Adipose tissue (tissue), 3 donors: ENCODE measurements around the gene COX19. TPM values are rescaled to one million over a fixed set of nuclear protein-coding genes. Genes with fewer than 3 reads are reported as not detected.
"Not testable (repeated sequence)": the region's sequence is repeated elsewhere in the genome, so short reads cannot be mapped to it uniquely, and the experiment has no call there.

Experiments used
- H3K27ac ChIP-seq: one replicate; pipeline ENCODE4 v1.5.1; 2013; ENCODE audit warnings: low read depth, low read length
- WGBS, 3 donors: extraction: QIAGEN DNeasy Blood & Tissue Kit; methylation state at CpG; one replicate each; pipeline ENCODE4 v1.1.7; 2013; 5-methylcytosine and 5-hydroxymethylcytosine counted together
- polyA plus RNA-seq, 3 donors: library from polyadenylated mRNA; stranded (reverse); fragments of 200-250 nt; gene quantifications; one replicate each; pipeline ENCODE4 v1.2.3, GENCODE V29; 2013
- donor health status: healthy with polysubstance abuse.
- donor health status: Bipolar disorder and iron deficiency.
- donor health status: healthy.

Gene COX19
- polyA plus RNA-seq, 3 donors = 3.7 to 5.1 (median 4.8) TPM

GRCh38 chr7:938546-939185 is 36.7 kb downstream of the COX19 start:
- WGBS, 3 donors = 93 to 97% (median 95%) methylated on average over 27 of the region's 27 CpGs
- H3K27ac ChIP-seq = no peak overlapping the region

DNA sequence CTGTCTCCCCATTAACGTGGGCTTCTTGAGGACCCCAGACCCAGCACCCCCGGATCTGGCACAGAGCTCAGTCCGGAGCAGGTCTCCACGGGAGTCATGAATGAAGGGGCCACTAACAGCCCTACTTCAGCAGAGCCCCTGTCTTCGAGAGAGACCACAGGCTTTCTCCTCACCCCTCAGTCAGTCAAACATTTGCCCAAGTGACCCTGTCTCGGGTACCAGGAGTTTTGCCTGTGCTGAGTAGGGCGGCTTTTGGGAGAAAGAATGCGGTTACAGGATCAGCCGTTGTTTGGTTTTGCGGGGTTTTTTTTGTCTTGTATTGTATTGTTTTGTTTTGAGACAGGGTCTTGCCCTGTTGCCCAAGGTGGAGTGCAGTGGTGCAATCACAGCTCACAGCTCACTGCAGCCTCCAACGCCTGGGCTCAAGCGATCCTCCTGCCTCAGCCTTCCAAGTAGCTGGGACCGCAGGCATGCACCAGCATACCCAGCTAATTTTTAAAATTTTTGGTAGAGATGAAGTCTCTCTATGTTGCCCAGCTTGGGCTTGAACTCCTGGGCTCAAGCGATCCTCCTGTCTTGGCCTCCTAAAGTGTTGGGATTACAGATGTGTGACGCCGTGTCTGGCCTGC is 37.4 kb downstream of the COX19 start:
- 87 to 92% (median 90%) methylated on average over 16 of the region's 16 CpGs for WGBS, 3 donors
- no peak overlapping the region for H3K27ac ChIP-seq

- 74 to 87% (median 82%) methylated on average over 22 of the region's 22 CpGs for whole genome bisulfite sequencing, 3 donors
- H3K27ac ChIP-seq = no peak overlapping the region
These were observed 38.8 kb downstream of the COX19 start for GRCh38 chr7:936386-937054.

GRCh38 chr7:935874-936385 is 39.4 kb downstream of the COX19 start:
- 91 to 94% (median 92%) methylated on average over 27 to 28 of the region's 28 CpGs for WGBS, 3 donors
- no peak overlapping the region for H3K27ac ChIP-seq

DNA sequence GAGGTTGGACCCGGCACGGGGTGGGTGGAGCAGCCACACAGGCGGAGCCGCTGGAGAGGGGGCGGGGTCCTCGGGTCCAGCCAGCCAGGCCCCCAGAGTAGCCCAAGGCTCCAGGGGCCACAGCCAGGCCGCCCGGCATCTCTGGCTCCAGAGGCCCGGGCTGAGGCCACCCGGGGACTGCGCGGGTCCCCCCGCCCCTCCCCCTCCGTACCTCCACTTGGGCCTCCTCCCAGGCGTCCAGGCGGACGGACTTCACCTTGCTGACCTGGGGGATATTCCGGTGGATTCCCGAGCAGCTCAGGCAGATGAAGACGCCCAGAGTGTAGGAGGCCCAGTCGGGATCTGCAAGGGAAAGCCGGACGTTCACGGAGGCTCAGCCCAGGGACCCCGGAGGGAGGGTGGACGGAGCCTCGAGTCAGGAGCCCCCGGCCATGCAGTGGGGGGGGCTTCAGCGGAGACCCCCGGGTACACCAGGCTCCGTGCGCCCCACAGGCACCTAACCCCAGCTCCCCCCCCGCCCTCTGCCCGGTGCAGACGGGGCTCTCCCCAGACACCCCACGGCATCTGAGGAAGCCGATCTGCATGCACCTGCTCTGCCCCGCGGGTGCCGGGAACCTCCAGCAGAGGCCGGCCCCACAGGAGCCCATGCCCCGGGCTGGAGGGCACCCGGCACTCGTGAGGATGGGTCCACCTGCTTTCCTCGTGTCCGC is 40.0 kb downstream of the COX19 start:
- 79 to 86% (median 85%) methylated on average over 36 to 46 of the region's 46 CpGs for WGBS, 3 donors

GRCh38 chr7:934469-935163 is 40.7 kb downstream of the COX19 start:
- WGBS, 3 donors = 82 to 88% (median 84%) methylated on average over 31 to 34 of the region's 34 CpGs
- no peak overlapping the region for H3K27ac ChIP-seq

More for the DNA sequence above, 40.0 kb downstream of the COX19 start:
- no peak overlapping the region for H3K27ac ChIP-seq

- no peak overlapping the region for H3K27ac ChIP-seq
- WGBS, 3 donors = 84 to 94% (median 94%) methylated on average over 11 of the region's 11 CpGs
These were observed 42.7 kb downstream of the COX19 start for GRCh38 chr7:932651-932975.

DNA sequence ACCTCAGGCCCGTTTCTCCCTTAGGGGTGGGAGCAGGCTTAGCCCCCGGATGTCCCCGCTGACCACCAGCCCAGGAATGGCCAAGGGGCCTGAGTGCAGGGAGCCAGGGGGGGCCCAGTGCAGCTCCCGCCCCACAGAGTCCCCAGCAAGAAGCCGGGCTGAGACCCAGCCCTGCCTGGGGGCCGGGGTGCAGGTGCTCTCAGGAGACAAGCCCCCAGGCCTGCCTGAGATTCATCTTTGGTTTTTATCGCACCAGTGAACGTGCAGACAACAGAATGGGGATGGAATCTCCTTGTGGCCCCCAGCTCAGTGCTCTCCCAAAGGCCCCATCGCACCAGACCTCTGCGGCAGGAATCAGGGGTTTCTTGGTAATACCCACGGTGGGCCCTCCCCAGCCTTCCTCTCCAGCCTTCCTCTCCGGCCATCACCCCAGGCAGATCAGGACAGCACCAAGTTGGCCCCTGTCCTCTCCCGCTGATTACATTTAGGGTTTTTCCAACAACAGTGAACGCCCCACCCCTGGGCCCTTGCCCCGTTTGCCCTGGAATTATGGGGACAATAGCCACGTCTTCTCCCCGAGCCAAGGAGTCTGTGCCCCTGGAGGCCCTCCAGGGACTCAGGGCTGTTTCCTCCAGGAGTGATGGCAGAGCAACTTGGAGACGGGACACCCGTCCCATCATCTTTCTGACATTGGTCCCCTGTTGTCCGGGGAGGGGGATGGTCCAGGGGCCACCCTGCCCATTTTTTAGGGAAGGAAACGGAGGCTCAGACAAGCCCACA is 43.3 kb downstream of the COX19 start:
- 84 to 94% (median 87%) methylated on average over 21 of the region's 21 CpGs for WGBS, 3 donors
- no peak overlapping the region for H3K27ac ChIP-seq

DNA sequence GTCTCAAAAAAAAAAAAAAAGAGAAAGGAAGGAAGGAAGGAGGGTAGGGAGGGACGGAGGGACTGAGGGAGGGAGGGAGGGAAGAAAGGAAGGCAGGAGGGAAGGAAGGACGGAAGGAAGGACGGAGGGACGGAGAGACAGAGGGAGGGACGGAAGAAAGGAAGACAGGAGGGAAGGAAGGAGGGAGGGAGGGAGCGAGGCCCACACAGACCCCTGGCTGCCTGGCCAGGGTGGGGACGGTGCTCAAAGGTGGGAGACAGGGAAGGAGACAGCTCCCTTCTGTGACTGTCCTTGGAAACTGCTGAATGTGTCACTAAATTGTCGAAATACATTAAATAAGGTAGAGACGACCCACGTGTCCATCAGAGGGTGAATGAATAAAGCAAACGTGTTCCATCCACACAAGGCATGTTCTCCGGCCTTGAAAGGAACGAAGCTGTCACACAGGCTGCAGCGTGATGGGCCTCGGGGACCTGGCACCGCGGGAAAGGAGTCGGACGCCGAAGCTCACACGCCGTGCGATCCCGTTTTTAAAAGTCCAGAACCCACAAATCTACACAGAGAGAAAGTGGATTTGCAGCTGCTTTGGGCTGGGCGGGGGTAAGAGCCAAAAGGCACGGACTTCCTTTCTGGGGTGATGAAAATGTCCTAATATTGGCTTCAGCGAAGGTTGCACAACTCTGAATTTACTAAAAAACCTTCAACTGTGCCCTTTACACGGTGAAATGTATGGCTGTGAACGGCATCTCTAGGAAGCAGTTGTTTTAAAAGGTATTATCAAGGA is 44.2 kb downstream of the COX19 start:
- WGBS, 3 donors = 47 to 73% (median 52%) methylated on average over 29 of the region's 29 CpGs
- H3K27ac ChIP-seq = no peak overlapping the region

GRCh38 chr7:929311-929711 is 46.0 kb downstream of the COX19 start:
- no peak overlapping the region for H3K27ac ChIP-seq
- 80 to 91% (median 84%) methylated on average over 14 of the region's 14 CpGs for WGBS, 3 donors

- 72 to 85% (median 73%) methylated on average over 21 of the region's 21 CpGs for WGBS, 3 donors
- no peak overlapping the region for H3K27ac ChIP-seq
These were observed 48.2 kb downstream of the COX19 start for GRCh38 chr7:927031-927671.

GRCh38 chr7:926061-927030 is 49.0 kb downstream of the COX19 start:
- no peak overlapping the region for H3K27ac ChIP-seq
- WGBS, 3 donors = 78 to 86% (median 81%) methylated on average over 37 to 47 of the region's 47 CpGs

DNA sequence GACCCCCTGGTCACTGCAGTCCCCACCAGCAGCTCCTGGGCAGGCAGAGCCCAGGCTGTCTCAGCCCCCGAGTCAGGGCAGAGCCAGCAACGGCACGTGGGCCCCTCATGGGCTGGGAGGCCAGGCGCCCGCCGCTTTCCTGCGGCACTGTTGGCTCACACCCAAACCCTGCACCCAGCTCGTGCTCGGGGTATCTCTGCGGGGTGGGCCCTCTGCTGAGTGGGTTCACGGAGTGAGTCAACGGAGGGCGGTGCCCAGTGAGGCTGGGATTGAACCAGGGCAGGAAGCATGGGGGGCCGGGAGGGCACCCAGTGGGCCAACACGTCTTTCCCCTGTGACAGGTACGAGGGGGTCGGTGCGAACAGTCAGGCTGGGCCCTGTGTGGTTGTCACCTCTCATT is 49.7 kb downstream of the COX19 start:
- H3K27ac ChIP-seq = no peak overlapping the region
- WGBS, 3 donors = 50 to 78% (median 61%) methylated on average over 14 to 18 of the region's 18 CpGs

GRCh38 chr7:924541-925231 is 50.7 kb downstream of the COX19 start:
- no peak overlapping the region for H3K27ac ChIP-seq

GRCh38 chr7:924042-924441 is 51.3 kb downstream of the COX19 start:
- not testable (repeated sequence) for H3K27ac ChIP-seq
- WGBS, 3 donors = 72 to 78% (median 78%) methylated on average over 11 to 18 of the region's 25 CpGs

More at GRCh38 chr7:924541-925231, 50.7 kb downstream of the COX19 start:
- 52 to 76% (median 58%) methylated on average over 24 of the region's 24 CpGs for WGBS, 3 donors
